GM12878 (cell line): ENCODE data around the gene NAALADL2. TPM values are rescaled to one million over a fixed set of nuclear protein-coding genes. Genes with fewer than 3 reads are reported as not detected.

ENCODE experiments used
- ATAC-seq: fragments of 200-7000 bp; cut with Tn5 transposase; 3 replicates; pipeline ENCODE4 v1.9.1; 2020; ENCODE audit warnings: mild to moderate bottlenecking, moderate library complexity
- BruUV-seq: library from RNA; stranded (reverse); fragments of 400-500 nt; replicated peaks from 2 replicates; lab custom pipeline; 2021; lab: Mats Ljungman, UMichigan
- CTCF ChIA-PET: fragments of 300-600 bp; sonication (Branson Sonifier 250); formaldehyde crosslinking; extraction: SDS; loops from one replicate; lab custom pipeline; 2021; ENCODE audit warnings: inconsistent platforms; lab: Yijun Ruan, JAX
- POLR2A ChIA-PET: fragments of 350-600 bp; formaldehyde crosslinking; extraction: SDS; loops from one replicate; lab custom pipeline; 2021; ENCODE audit warnings: inconsistent platforms; lab: Charles Lee
- RAD21 ChIA-PET: fragments of 300-600 bp; sonication (Branson Sonifier 250); formaldehyde crosslinking; loops from one replicate; lab custom pipeline; 2023; ENCODE audit warnings: antibody characterized with exemption; ENCODE audit not compliant: unreplicated experiment; lab: Charles Lee
- SMC1A ChIA-PET: fragments of 300-600 bp; sonication (Branson Sonifier 250); formaldehyde crosslinking; loops from one replicate; lab custom pipeline; 2023; ENCODE audit not compliant: unreplicated experiment, uncharacterized antibody; lab: Charles Lee
- DNase-seq: peaks from one replicate; pipeline ENCODE4 v3.0.0-alpha.2; 2011; ENCODE audit warnings: low read depth, low spot score
- FAIRE-seq: peaks from 3 replicates; lab custom pipeline; 2011; peaks lifted over from hg19 to GRCh38; lab: Jason Lieb, UNC
- H2AFZ ChIP-seq: 2 replicates; pipeline ENCODE4 v1.6.0; 2011; ENCODE audit warnings: low read depth, low read length, control low read depth; ENCODE audit not compliant: control insufficient read depth
- H3K27ac ChIP-seq: 2 replicates; pipeline ENCODE4 v1.5.1; 2011; ENCODE audit warnings: control low read depth; ENCODE audit not compliant: control insufficient read depth, insufficient read depth
- H3K27me3 ChIP-seq, 2 experiments: replicated peaks in 1 of 2; 2 replicates each; pipeline versions ENCODE4 v1.6.0 to v1.6.1; 2011; ENCODE audit warnings: low read length in 1 of 2; ENCODE audit not compliant: control insufficient read depth in 2 of 2, insufficient read depth in 2 of 2
- H3K36me3 ChIP-seq, 2 experiments: 2 replicates each; pipeline ENCODE4 v1.5.1; 2011; ENCODE audit warnings: low read length in 1 of 2; ENCODE audit not compliant: control insufficient read depth in 2 of 2, insufficient read depth in 2 of 2
- H3K4me1 ChIP-seq: 2 replicates; pipeline ENCODE4 v1.6.1; 2011; ENCODE audit warnings: mild to moderate bottlenecking, low read length, moderate library complexity, mixed read lengths; ENCODE audit not compliant: control insufficient read depth, insufficient read depth
- H3K4me2 ChIP-seq: 2 replicates; pipeline ENCODE4 v1.6.0; 2011; ENCODE audit warnings: control low read depth; ENCODE audit not compliant: control insufficient read depth, insufficient read depth
- H3K4me3 ChIP-seq: fragments of 200-600 bp; sonication (generic); 2 replicates; pipeline ENCODE4 v1.5.1; 2016
- H3K79me2 ChIP-seq: 2 replicates; pipeline ENCODE4 v1.6.0; 2011; ENCODE audit warnings: low read length; ENCODE audit not compliant: control insufficient read depth, insufficient read depth
- H3K9ac ChIP-seq: 2 replicates; pipeline ENCODE4 v1.8.0; 2011; ENCODE audit warnings: low read length, control low read depth, mixed read lengths; ENCODE audit not compliant: control insufficient read depth, insufficient read depth
- H3K9me3 ChIP-seq: replicated peaks from 3 replicates; pipeline ENCODE4 v1.5.1; 2011; ENCODE audit warnings: mild to moderate bottlenecking, low read length; ENCODE audit not compliant: control insufficient read depth, insufficient read depth
- H4K20me1 ChIP-seq: 2 replicates; pipeline ENCODE4 v1.6.0; 2011; ENCODE audit not compliant: control insufficient read depth, insufficient read depth
- BRCA1 ChIP-seq: IDR thresholded peaks from 2 replicates; pipeline ENCODE4 v1.6.1; 2011; ENCODE audit warnings: low read depth, low read length, improper control_type of control experiment
- CBX3 ChIP-seq: fragments of 200-600 bp; sonication (generic); IDR thresholded peaks from 2 replicates; pipeline ENCODE4 v1.6.1; 2016; ENCODE audit warnings: low read depth, borderline replicate concordance
- KAT2A ChIP-seq: conservative IDR thresholded peaks from 2 replicates; pipeline ENCODE4 v1.6.1; 2011; ENCODE audit warnings: low read depth, low read length; ENCODE audit not compliant: control insufficient read depth
- LARP7 ChIP-seq: fragments of 450-650 bp; IDR thresholded peaks from 2 replicates; pipeline ENCODE4 v1.6.1; 2017; ENCODE audit warnings: mild to moderate bottlenecking
- POLR2AphosphoS5 ChIP-seq: IDR thresholded peaks from 2 replicates; pipeline ENCODE4 v1.6.1; 2011; ENCODE audit warnings: mild to moderate bottlenecking, low read length, inconsistent platforms
- RAD51 ChIP-seq: fragments of 450-650 bp; IDR thresholded peaks from 2 replicates; pipeline ENCODE4 v1.6.1; 2016; ENCODE audit warnings: moderate library complexity, mild to moderate bottlenecking, inconsistent platforms
- RBBP5 ChIP-seq: fragments of 200-600 bp; sonication (generic); conservative IDR thresholded peaks from 2 replicates; pipeline ENCODE4 v1.6.1; 2016
- STAT1 ChIP-seq: fragments of 450-650 bp; conservative IDR thresholded peaks from 2 replicates; pipeline ENCODE4 v1.6.1; 2014; ENCODE audit warnings: antibody characterized with exemption, mild to moderate bottlenecking
- USF2 ChIP-seq: IDR thresholded peaks from 2 replicates; pipeline ENCODE4 v1.6.1; 2011; ENCODE audit warnings: low read depth, low read length, improper control_type of control experiment, borderline replicate concordance
- WGBS: methylation state at CpG from one replicate; pipeline ENCODE4 v1.1.6; 2016; ENCODE audit warnings: low lambda C conversion rate; ENCODE audit not compliant: insufficient replicate concordance, insufficient coverage; ENCODE audit errors: missing lambda C conversion rate; 5-methylcytosine and 5-hydroxymethylcytosine counted together
- in situ Hi-C: fragments of 300-500 bp; cut with MboI; formaldehyde crosslinking; loops from 9 replicates; pipeline ENCODE4 v1.14.3; 2018; ENCODE audit warnings: mixed read lengths
- intact Hi-C: fragments of 100-400 bp; cut with micrococcal nuclease; formaldehyde crosslinking; loops from one replicate; pipeline ENCODE4 v1.14.2; 2022; ENCODE audit not compliant: unreplicated experiment
- polyA plus RNA-seq, 11 experiments: library from polyadenylated mRNA; depleted of rRNA in 4 of 11; unstranded in 6 of 11; stranded (reverse) in 5 of 11; fragments of >200 nt; fragmentation: Nextera tagmentation in 4 of 11; fragmentation: Illumina TruSeq in 1 of 11; extraction: Ambion mirVana in 4 of 11; extraction: Trizol in 1 of 11; gene quantifications; 1 replicate in 1 of 11; 2 replicates in 10 of 11; pipeline versions ENCODE4 v1.2.1 to v1.2.3, GENCODE V29; 2011 to 2016; ENCODE audit warnings: inconsistent platforms in 2 of 11, missing spikeins in 2 of 11, low read depth in 1 of 11
- total RNA-seq, 4 experiments: library from RNA; depleted of rRNA in 3 of 4; stranded (reverse); fragments of >200 nt in 3 of 4; fragmentation: Illumina TruSeq in 1 of 4; extraction: Trizol in 1 of 4; gene quantifications; 2 replicates each; pipeline versions ENCODE4 v1.2.1 to v1.2.3, GENCODE V29; 2013 to 2021
- TF ChIP-seq, protein P1 (sequence below): IDR thresholded peaks from 2 replicates; pipeline ENCODE4 v1.6.1; 2012; ENCODE audit warnings: low read depth, low read length, improper control_type of control experiment
- TF ChIP-seq, protein P2 (sequence below): fragments of 450-650 bp; IDR thresholded peaks from 2 replicates; pipeline ENCODE4 v1.6.1; 2016; ENCODE audit warnings: mild to moderate bottlenecking
- TF ChIP-seq, protein P3 (sequence below): fragments of 450-650 bp; IDR thresholded peaks from 2 replicates; pipeline ENCODE4 v1.6.1; 2018; ENCODE audit warnings: mild to moderate bottlenecking, low read depth, moderate library complexity; ENCODE audit not compliant: partially characterized antibody

Gene NAALADL2
- total and polyA plus RNA-seq, 10 of the 15 experiments (the other 5 are each of a cell fraction or from before 2014, with no cell fraction given), result 0.06 to 10.8 (median 0.46) TPM

DNA sequence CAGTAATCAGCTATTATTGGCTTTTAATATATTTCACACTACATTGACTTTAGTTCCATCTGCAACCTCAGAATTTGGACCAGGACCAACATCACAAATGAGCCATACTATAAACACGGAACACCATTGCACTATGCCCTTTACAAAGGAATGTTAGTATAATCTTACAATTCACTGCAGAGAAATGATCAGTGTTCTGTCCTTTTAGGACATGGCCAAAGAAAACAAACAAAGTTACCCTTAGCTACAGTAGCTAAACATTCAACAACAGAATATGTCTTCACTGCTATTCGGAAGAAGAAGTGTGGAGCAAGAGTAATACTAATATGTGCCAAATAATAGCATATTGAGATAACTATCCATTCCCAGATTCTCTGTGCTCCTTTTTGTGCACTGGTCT lies 90.4 kb downstream of the NAALADL2 start:
- WGBS, result 39% methylated on average over 2 of the region's 2 CpGs
- ATAC-seq (no peak), DNase-seq (no peak), FAIRE-seq (no peak)
- SMC1A ChIA-PET, result no interaction called here
- H3K4me3 ChIP-seq, result no peak overlapping the region
- H3K27ac ChIP-seq, result no peak overlapping the region
- CTCF ChIA-PET, result no interaction called here
- intact Hi-C loops (no loop called here), in situ Hi-C loops (no loop called here)
- H3K27me3 ChIP-seq, result no peaks in the 10 kb centered on the region
- no peak overlapping the region for H2AFZ ChIP-seq
- H3K9me3 ChIP-seq, result no peaks in the 10 kb centered on the region
- no TSS peak for BruUV-seq
- H3K36me3 ChIP-seq, result no peaks in the 10 kb centered on the region
- H3K79me2 ChIP-seq, result no peaks in the 10 kb centered on the region
- POLR2A ChIA-PET, result no interaction called here
- no peak overlapping the region for H3K9ac ChIP-seq
- H3K4me2 ChIP-seq, result no peak overlapping the region
- no peak for TF ChIP-seq BRCA1
- no peak for TF ChIP-seq KAT2A
- no peak for TF ChIP-seq USF2
- no peak for TF ChIP-seq CBX3
- no peak for TF ChIP-seq RBBP5
- no peak for TF ChIP-seq RAD51
- TF ChIP-seq, protein P1, sequence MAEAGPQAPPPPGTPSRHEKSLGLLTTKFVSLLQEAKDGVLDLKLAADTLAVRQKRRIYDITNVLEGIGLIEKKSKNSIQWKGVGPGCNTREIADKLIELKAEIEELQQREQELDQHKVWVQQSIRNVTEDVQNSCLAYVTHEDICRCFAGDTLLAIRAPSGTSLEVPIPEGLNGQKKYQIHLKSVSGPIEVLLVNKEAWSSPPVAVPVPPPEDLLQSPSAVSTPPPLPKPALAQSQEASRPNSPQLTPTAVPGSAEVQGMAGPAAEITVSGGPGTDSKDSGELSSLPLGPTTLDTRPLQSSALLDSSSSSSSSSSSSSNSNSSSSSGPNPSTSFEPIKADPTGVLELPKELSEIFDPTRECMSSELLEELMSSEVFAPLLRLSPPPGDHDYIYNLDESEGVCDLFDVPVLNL, result no peak
- TF ChIP-seq, protein P2, sequence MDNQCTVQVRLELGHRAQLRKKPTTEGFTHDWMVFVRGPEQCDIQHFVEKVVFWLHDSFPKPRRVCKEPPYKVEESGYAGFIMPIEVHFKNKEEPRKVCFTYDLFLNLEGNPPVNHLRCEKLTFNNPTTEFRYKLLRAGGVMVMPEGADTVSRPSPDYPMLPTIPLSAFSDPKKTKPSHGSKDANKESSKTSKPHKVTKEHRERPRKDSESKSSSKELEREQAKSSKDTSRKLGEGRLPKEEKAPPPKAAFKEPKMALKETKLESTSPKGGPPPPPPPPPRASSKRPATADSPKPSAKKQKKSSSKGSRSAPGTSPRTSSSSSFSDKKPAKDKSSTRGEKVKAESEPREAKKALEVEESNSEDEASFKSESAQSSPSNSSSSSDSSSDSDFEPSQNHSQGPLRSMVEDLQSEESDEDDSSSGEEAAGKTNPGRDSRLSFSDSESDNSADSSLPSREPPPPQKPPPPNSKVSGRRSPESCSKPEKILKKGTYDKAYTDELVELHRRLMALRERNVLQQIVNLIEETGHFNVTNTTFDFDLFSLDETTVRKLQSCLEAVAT, result no peak
- no peak for TF ChIP-seq STAT1
- TF ChIP-seq LARP7, result no peak
- TF ChIP-seq, protein P3, sequence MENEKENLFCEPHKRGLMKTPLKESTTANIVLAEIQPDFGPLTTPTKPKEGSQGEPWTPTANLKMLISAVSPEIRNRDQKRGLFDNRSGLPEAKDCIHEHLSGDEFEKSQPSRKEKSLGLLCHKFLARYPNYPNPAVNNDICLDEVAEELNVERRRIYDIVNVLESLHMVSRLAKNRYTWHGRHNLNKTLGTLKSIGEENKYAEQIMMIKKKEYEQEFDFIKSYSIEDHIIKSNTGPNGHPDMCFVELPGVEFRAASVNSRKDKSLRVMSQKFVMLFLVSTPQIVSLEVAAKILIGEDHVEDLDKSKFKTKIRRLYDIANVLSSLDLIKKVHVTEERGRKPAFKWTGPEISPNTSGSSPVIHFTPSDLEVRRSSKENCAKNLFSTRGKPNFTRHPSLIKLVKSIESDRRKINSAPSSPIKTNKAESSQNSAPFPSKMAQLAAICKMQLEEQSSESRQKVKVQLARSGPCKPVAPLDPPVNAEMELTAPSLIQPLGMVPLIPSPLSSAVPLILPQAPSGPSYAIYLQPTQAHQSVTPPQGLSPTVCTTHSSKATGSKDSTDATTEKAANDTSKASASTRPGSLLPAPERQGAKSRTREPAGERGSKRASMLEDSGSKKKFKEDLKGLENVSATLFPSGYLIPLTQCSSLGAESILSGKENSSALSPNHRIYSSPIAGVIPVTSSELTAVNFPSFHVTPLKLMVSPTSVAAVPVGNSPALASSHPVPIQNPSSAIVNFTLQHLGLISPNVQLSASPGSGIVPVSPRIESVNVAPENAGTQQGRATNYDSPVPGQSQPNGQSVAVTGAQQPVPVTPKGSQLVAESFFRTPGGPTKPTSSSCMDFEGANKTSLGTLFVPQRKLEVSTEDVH, result no peak
- TF ChIP-seq POLR2AphosphoS5, result no peak
- H3K4me1 ChIP-seq, result no peaks in the 10 kb centered on the region
- RAD21 ChIA-PET, result no interaction called here
- no peaks in the 10 kb centered on the region for H4K20me1 ChIP-seq
